GM12872 (cell line): Measurements from ENCODE around the gene TFEB.

Experiments used
- TF ChIP-seq, protein P1 (sequence below): IDR thresholded peaks from 3 replicates; pipeline ENCODE4 v1.5.1; 2011; ENCODE audit warnings: low read depth, mild to moderate bottlenecking, low read length, moderate library complexity; ENCODE audit not compliant: insufficient read depth

The TFEB gene

GRCh38 chr6:41640426-41640825 is 95.0 kb downstream of the TFEB start:
- TF ChIP-seq, protein P1, sequence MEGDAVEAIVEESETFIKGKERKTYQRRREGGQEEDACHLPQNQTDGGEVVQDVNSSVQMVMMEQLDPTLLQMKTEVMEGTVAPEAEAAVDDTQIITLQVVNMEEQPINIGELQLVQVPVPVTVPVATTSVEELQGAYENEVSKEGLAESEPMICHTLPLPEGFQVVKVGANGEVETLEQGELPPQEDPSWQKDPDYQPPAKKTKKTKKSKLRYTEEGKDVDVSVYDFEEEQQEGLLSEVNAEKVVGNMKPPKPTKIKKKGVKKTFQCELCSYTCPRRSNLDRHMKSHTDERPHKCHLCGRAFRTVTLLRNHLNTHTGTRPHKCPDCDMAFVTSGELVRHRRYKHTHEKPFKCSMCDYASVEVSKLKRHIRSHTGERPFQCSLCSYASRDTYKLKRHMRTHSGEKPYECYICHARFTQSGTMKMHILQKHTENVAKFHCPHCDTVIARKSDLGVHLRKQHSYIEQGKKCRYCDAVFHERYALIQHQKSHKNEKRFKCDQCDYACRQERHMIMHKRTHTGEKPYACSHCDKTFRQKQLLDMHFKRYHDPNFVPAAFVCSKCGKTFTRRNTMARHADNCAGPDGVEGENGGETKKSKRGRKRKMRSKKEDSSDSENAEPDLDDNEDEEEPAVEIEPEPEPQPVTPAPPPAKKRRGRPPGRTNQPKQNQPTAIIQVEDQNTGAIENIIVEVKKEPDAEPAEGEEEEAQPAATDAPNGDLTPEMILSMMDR: no peak

DNA sequence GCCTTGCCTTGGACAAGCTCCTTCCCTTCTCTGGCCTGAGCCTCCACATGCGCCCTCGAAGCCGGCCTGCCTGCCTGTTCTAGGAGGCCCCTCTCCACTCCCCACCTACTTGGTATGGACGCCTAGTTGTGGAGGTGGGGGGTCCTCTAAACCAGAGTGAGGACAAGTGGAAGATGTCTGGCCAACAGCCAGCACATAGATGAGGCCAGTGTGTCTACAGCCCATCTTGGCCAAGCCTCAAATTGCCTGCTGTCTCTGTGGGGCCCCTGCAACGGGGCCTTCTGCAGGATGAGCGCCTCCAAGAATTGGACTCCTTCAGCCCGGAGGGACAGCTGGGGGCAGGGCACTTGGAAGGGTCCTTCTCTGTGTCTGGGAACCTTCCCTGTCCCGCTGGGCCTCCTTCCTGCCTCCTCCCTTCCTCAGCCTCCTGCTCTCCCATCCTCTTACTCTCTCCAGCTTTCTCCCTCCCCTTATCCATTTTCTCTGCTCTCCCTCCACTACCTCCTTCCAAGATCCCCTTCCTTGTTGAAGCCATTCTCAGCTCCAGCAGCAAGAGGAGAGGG is 95.5 kb downstream of the TFEB start:
- TF ChIP-seq, protein P1: no peak

- TF ChIP-seq, protein P1: no peak
These were observed 96.2 kb downstream of the TFEB start for GRCh38 chr6:41638935-41639808.

DNA sequence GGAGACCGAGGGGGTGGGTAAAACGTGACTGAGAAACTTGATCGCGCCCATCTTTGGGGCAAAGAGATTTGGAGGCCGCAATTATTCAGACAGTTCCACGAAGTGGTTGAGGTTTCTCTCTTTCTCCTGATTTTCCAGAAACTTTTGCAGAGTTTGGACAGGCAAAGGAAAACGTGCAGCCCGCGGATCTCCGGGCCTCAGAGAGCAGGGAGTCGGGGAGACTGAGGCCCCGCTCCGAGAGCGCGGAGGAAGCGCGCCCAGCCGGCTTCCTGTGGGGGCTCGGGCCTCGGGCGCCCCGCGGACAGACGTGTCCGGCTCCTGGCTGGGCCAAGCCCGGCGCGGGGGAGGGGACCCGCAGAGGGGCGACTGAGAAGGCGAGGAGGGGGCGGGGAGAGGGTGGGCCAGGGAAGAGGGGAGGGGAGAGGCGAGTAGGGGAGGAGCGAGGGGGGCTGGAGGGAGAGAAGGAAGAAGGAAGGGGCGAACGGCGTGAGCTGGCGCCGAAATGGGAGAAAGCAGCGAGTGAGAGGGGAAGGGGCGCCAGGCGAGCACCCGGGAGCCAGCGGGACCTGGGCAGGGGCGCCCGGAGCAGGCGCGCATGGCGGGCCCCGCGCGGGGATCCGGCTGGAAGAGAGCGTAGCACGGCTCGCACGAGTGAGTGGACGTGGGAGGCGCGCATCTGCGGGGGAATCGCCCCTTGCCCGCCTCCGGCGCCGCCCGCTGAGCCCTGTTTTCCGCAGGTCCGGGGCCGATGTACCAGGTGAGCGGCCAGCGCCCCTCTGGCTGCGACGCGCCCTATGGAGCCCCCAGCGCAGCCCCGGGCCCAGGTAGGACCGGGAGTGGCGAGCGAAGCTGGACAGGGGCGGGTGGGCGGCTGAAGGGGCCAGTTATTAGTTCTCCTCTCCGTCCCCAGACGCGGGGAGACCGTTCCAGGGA is 97.1 kb downstream of the TFEB start, which contains the start of gene MDFI:
Gene MDFI, plus strand, starts transcription at position 467 of the 933 bp plus-strand sequence. Its CDS starts 282 bp downstream, at position 749.
- TF ChIP-seq, protein P1: no peak

DNA sequence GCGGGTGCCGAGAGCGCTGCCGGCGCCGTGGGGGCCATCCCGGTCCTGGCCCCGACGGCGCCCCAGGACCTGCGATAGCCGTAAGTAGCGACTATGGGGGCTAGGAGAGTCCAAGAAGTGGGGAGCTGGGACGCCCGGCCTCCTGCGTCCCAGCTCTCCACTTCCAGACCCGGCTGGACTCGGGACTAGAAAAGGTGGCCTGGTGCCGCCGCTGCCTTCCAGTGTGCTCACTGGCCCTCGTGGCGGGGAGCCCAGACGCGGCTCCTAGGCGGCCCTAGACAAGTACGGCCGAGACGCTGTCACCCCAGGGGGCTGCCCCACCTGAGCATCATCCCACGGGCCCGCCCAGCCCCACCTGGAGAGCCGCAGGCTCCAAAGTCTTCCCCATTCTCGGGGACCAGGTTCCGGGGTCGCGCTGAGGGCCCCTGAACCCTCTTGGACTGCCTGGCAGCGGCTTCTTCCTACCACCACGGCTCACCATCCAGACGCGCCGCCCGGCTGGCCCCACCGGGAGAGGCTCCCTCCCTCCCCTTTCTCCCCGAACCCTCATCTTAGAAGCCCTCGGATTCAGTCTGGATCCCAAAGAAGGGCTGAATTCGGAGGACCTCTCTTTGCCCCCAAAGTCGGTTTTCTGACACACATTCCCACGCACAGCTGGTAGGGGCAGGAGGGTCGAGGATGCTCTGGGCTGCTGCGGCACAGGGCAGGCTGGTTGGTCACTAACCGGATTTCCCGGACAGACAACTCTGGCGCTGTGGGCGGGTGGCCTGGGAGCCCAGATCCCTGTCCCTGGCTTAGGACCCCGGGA is 98.0 kb downstream of the TFEB start:
- TF ChIP-seq, protein P1: no peak

- TF ChIP-seq, protein P1: no peak
These were observed 98.6 kb downstream of the TFEB start for GRCh38 chr6:41636833-41637193.

DNA sequence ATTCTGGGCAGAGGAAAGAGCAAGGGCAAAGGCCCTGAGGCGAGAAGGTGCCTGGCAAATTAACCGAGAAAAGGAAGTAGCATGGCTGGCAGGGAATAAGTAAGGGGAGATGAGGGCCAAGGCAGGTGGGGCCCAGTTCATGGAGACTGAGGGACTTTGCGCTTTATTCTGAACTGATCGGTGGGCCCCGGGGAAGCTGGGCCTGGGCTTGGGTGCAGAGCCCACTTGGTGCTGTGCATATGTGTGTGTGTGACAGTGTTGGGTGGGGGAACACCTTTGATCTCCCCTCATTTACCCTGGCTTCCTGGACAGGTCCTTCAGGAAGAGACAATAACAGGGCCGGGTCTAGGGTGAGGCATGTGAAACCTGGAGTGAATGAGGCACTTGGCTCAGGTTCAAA is 100.0 kb downstream of the TFEB start:
- TF ChIP-seq, protein P1: no peak
